OCI-LY3 (cell line): Measurements from ENCODE around the gene VAV1.
"Not testable (repeated sequence)": the region's sequence is repeated elsewhere in the genome, so short reads cannot be mapped to it uniquely, and the experiment has no call there.

Experiments
- H2AFZ ChIP-seq: fragments of 200-600, 300-600 bp; shearing (Covaris generic); 2 replicates; pipeline ENCODE4 v1.6.0; 2014; ENCODE audit warnings: antibody characterized with exemption, low read depth, low read length
- H3K27ac ChIP-seq: fragments of 200-600, 300-600 bp; sonication (generic); 2 replicates; pipeline ENCODE4 v1.5.1; 2014; ENCODE audit warnings: mild to moderate bottlenecking, low read length, moderate library complexity, mixed read lengths
- H3K27me3 ChIP-seq: fragments of 200-600, 300-600 bp; sonication (generic); 2 replicates; pipeline ENCODE4 v1.6.1; 2014; ENCODE audit warnings: low read depth, low read length, mixed read lengths
- H3K36me3 ChIP-seq: fragments of 200-600, 300-600 bp; sonication (generic); replicated peaks from 2 replicates; pipeline ENCODE3; 2014; ENCODE audit warnings: low read depth, low read length, mixed read lengths
- H3K4me1 ChIP-seq: fragments of 300-600, 200-600 bp; sonication (generic); 2 replicates; pipeline ENCODE4 v1.6.1; 2014; ENCODE audit warnings: low read length, mixed read lengths
- H3K4me2 ChIP-seq: fragments of 200-600, 300-600 bp; sonication (generic); 2 replicates; pipeline ENCODE4 v1.6.1; 2014; ENCODE audit warnings: low read length, mixed read lengths
- H3K4me3 ChIP-seq: fragments of 300-600, 200-600 bp; sonication (generic); 2 replicates; pipeline ENCODE4 v1.5.1; 2014; ENCODE audit warnings: antibody characterized with exemption, mild to moderate bottlenecking, low read length, moderate library complexity
- H3K79me2 ChIP-seq: fragments of 300-600, 200-600 bp; shearing (Covaris generic); 2 replicates; pipeline ENCODE4 v1.6.1; 2014; ENCODE audit warnings: mild to moderate bottlenecking, low read length, mixed read lengths
- H3K9ac ChIP-seq: fragments of 300-600, 200-600 bp; shearing (Covaris generic); 2 replicates; pipeline ENCODE4 v1.6.0; 2014; ENCODE audit warnings: mild to moderate bottlenecking, low read length, moderate library complexity
- H3K9me3 ChIP-seq: fragments of 200-600, 300-600 bp; shearing (Covaris generic); 2 replicates; pipeline ENCODE4 v1.6.1; 2014; ENCODE audit warnings: low read length, mixed read lengths; ENCODE audit not compliant: insufficient read depth
- H4K20me1 ChIP-seq: fragments of 200-600, 300-600 bp; sonication (generic); 2 replicates; pipeline ENCODE4 v1.6.1; 2016; ENCODE audit warnings: low read length, mixed read lengths; ENCODE audit not compliant: insufficient read depth
- CTCF ChIP-seq: fragments of 200-600, 300-600 bp; sonication (generic); IDR thresholded peaks from 2 replicates; pipeline ENCODE4 v1.5.1; 2014; ENCODE audit warnings: antibody characterized with exemption, low read length, low read depth
- EZH2phosphoT487 ChIP-seq: fragments of 200-600 bp; shearing (Covaris generic); IDR thresholded peaks from 2 replicates; pipeline ENCODE4 v1.6.1; 2018; ENCODE audit warnings: antibody characterized with exemption, mixed run types, low read depth

Gene VAV1

GRCh38 chr19:6744381-6745301 is 27.9 kb upstream of the VAV1 start:
- Histone ChIP-seq H3K36me3 (peaks cover 71% of the 10 kb centered on the region), H3K4me3 (no peak overlapping the region), H3K4me1 (peaks cover 11% of the 10 kb centered on the region), H3K9me3 (no peaks in the 10 kb centered on the region), H3K27me3 (no peaks in the 10 kb centered on the region), H3K27ac (no peak overlapping the region), H4K20me1 (peaks cover 41% of the 10 kb centered on the region), H2AFZ (no peak overlapping the region), H3K4me2 (no peak overlapping the region), H3K9ac (no peak overlapping the region), H3K79me2 (peaks cover 47% of the 10 kb centered on the region)
- TF ChIP-seq EZH2phosphoT487 (no peak), CTCF (no peak)

GRCh38 chr19:6745965-6746364 is 26.5 kb upstream of the VAV1 start:
- peaks cover 71% of the 10 kb centered on the region for H3K36me3 ChIP-seq
- peaks cover 34% of the 10 kb centered on the region for H3K79me2 ChIP-seq
- no peaks in the 10 kb centered on the region for H3K27me3 ChIP-seq
- H3K4me3 ChIP-seq, result no peak overlapping the region
- no peak overlapping the region for H3K4me2 ChIP-seq
- no peak for TF ChIP-seq CTCF
- TF ChIP-seq EZH2phosphoT487, result no peak
- H3K27ac ChIP-seq, result no peak overlapping the region
- peaks cover 47% of the 10 kb centered on the region for H4K20me1 ChIP-seq
- no peak overlapping the region for H2AFZ ChIP-seq
- no peaks in the 10 kb centered on the region for H3K9me3 ChIP-seq
- H3K9ac ChIP-seq, result no peak overlapping the region
- H3K4me1 ChIP-seq, result peaks cover 10% of the 10 kb centered on the region

- not testable (repeated sequence) for H3K4me3 ChIP-seq, H2AFZ ChIP-seq, H3K27me3 ChIP-seq, H3K9me3 ChIP-seq, H3K4me2 ChIP-seq, H3K9ac ChIP-seq, H3K27ac ChIP-seq
- Histone ChIP-seq H3K36me3 (peaks cover 71% of the 10 kb centered on the region), H3K79me2 (peaks cover 12% of the 10 kb centered on the region; the same call in 1 of the 2 replicates), H3K4me1 (peaks cover 11% of the 10 kb centered on the region), H4K20me1 (peaks cover 31% of the 10 kb centered on the region)
Measured at GRCh38 chr19:6748543-6748942, 24.0 kb upstream of the VAV1 start.

GRCh38 chr19:6750062-6750461 is 22.4 kb upstream of the VAV1 start:
- H3K27ac ChIP-seq, result no peak overlapping the region
- H4K20me1 ChIP-seq, result peaks cover 23% of the 10 kb centered on the region
- H2AFZ ChIP-seq, result no peak overlapping the region
- peaks cover 65% of the 10 kb centered on the region for H3K36me3 ChIP-seq
- TF ChIP-seq CTCF (no peak), EZH2phosphoT487 (no peak)
- H3K4me2 ChIP-seq, result no peak overlapping the region
- H3K9me3 ChIP-seq, result no peaks in the 10 kb centered on the region
- H3K4me1 ChIP-seq, result peaks cover 12% of the 10 kb centered on the region
- no peak overlapping the region for H3K9ac ChIP-seq
- no peaks in the 10 kb centered on the region for H3K27me3 ChIP-seq
- no peaks in the 10 kb centered on the region for H3K79me2 ChIP-seq
- no peak overlapping the region for H3K4me3 ChIP-seq
